ENCODE measurements around the gene DYNLT4. TPM values are rescaled to one million over a fixed set of nuclear protein-coding genes. Genes with fewer than 3 reads are reported as not detected.

Gene DYNLT4
- polyA plus RNA-seq, 1 of the 3 experiments (the other 2 are of a cell fraction) = 0.61 TPM

DNA sequence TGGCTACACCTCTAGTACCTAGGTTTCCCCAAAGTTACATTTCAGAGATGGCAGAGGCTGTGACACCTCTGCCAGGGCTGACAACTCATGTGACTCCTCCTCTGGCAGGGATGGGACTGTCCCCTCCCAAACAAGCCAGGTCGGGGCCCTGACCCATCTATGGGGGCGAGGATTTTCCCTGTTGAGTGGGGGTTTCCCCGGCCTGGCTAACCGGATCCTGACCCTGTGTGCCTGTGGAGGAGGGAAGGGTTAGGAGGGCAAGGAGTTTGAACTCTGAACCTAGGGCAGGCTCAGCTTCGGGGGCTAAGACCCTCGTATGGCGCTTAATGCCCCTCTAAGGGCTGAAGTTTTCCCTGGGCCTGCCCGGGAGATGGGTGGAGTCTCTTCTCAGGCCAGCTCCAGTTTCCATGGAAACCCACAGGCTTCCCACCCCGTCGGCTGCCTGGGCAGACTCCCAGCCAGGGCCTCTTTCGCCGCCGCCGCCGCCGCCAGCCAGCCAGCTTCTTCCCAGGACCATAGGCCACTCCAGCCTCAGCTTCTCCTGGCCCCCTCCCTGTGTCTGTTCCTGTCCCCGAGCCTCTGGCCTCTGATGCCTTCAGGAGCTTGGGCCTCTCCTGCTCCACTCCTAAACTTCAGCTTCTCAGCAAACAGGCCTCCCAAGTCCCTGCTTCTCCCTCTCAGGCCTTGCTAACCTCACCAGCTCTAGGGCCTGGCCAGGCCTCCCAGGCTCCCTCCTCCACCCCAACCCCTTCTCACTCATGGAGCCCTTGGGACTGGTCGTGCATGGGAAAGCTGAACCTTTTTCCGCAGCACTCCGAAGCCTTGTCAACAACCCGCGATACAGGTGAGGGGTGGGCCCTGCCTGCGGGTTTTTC, 1.1 kb upstream of the DYNLT4 start, which contains the start of gene BTBD19:
BTBD19 (plus strand) TSS at position 461 of the 875 bp plus-strand sequence; CDS start at position 759, 298 bp downstream.
- peaks cover 3% of the 10 kb centered on the region; the same call in 1 of the 2 replicates for H4K20me1 ChIP-seq (ENCODE audit: insufficient read depth)
- peak within 1 kb of the TSS; percentile 76 for H3K4me2 ChIP-seq
- H3K9me3 ChIP-seq = no peaks in the 10 kb centered on the region
- 25% methylated on average over 19 of the region's 23 CpGs for WGBS (ENCODE audit: low lambda C conversion rate)
- H3K4me3 ChIP-seq (ENCODE audit: low read depth in 2 of 2, low read length in 1 of 2) = peak within 1 kb of the TSS; percentile 43 to 54
- peaks cover 54 to 82% of the 10 kb centered on the region in 2 experiments; a peak in 3 of 4 replicates for H3K4me1 ChIP-seq (ENCODE audit: control insufficient read depth in 1 of 2, insufficient read depth in 2 of 2, low read depth in 1 of 2, low read length in 1 of 2)
- TF ChIP-seq, protein P1, sequence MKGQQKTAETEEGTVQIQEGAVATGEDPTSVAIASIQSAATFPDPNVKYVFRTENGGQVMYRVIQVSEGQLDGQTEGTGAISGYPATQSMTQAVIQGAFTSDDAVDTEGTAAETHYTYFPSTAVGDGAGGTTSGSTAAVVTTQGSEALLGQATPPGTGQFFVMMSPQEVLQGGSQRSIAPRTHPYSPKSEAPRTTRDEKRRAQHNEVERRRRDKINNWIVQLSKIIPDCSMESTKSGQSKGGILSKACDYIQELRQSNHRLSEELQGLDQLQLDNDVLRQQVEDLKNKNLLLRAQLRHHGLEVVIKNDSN (IDR thresholded peaks at IDR 0.05; ENCODE audit: borderline replicate concordance, low read depth) = no peak
- TF ChIP-seq JUND (IDR thresholded peaks at IDR 0.05) (no peak), SIN3A (IDR thresholded peaks at IDR 0.05; ENCODE audit: borderline replicate concordance, low read depth, low read length) (no peak), FOSL2 (IDR thresholded peaks at IDR 0.05; ENCODE audit: borderline replicate concordance, low read depth) (no peak), TCF12 (IDR thresholded peaks at IDR 0.05) (no peak), MXI1 (IDR thresholded peaks at IDR 0.05; ENCODE audit: low read depth, low read length) (0 out of 2 replicates have a peak, but pooled peaks have one; percentile 38), SMC3 (IDR thresholded peaks at IDR 0.05; ENCODE audit: low read depth, low read length) (0 out of 2 replicates have a peak, but pooled peaks have one; percentile 8)
- TF ChIP-seq, protein P2, sequence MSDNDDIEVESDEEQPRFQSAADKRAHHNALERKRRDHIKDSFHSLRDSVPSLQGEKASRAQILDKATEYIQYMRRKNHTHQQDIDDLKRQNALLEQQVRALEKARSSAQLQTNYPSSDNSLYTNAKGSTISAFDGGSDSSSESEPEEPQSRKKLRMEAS (IDR thresholded peaks at IDR 0.05; ENCODE audit: low read depth) = no peak
- TF ChIP-seq, protein P3, sequence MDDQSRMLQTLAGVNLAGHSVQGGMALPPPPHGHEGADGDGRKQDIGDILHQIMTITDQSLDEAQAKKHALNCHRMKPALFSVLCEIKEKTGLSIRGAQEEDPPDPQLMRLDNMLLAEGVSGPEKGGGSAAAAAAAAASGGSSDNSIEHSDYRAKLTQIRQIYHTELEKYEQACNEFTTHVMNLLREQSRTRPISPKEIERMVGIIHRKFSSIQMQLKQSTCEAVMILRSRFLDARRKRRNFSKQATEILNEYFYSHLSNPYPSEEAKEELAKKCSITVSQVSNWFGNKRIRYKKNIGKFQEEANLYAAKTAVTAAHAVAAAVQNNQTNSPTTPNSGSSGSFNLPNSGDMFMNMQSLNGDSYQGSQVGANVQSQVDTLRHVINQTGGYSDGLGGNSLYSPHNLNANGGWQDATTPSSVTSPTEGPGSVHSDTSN (IDR thresholded peaks at IDR 0.05) = no peak
- H3F3A ChIP-seq (replicated peaks; ENCODE audit: insufficient read depth) = peaks cover 68% of the 10 kb centered on the region
- H3K36me3 ChIP-seq (replicated peaks in 1 of 2; ENCODE audit: control insufficient read depth in 1 of 2, insufficient read depth in 2 of 2, low read length in 1 of 2) = peaks cover 30 to 40% of the 10 kb centered on the region in 2 experiments
- no peak within 1 kb of the TSS for H2AFZ ChIP-seq (ENCODE audit: low read depth)
- H3K27ac ChIP-seq (ENCODE audit: low read depth in 2 of 2, low read length in 1 of 2) = peak within 1 kb of the TSS; percentile 94 to 100
- H3K27me3 ChIP-seq (ENCODE audit: insufficient read depth) = no peaks in the 10 kb centered on the region
- CTCF ChIA-PET = interaction anchor here (0.6 to 2.4 kb wide), 8 partner anchors 8 to 202 kb away, joined by 3 to 11 read pairs (median 4); partner anchors contain the start of genes HECTD3, PLK3 and RPS8
- H3K9ac ChIP-seq = peak within 1 kb of the TSS; percentile 94
- DNase-seq = peak; percentile 93
- H3K9me2 ChIP-seq = no peaks in the 10 kb centered on the region
- H3K79me2 ChIP-seq (ENCODE audit: insufficient read depth) = peaks cover 67% of the 10 kb centered on the region
- POLR2A ChIA-PET = interaction anchor here (0.9 to 3.2 kb wide), 6 partner anchors 9 to 178 kb away, joined by 3 to 29 read pairs (median 11); partner anchors contain the start of genes EIF2B3, PLK3 and RPS8

DNA sequence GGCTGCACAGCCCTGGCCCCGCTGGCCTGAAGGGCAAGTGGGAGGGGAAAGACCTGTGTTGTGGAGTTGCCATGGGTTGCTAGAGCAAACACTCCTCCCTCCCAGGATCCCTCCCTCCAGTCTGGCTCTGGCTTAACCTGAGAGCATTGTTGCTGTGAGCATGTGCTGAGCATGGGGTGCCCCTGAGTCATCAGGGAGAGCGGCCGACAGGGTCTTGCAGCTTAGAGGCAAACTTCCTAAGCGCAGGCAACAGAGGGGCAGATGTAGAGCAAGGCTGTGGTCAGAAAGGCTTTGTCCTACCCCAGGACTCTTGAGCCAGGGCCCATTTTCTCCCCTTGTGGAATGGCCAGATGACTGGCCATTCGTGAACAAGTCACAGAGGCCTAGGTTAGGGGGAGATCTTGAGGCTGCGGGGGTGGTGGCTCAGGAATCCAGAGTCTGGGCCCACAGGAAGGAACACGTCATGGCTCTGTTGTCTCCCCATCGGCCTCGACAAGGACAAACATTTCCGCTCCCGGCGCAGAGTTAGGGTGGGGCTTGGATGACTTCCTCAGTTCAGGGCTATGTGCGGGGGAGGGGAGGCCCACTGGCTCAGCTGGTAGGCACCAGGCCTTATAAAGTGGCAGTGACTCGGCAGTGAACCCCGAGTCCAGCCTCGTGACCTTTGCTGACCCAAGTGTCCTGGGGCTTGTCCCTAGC, 362 bp upstream of the DYNLT4 start:
- ChIA-PET POLR2A (interaction anchor here (0.9 to 3.2 kb wide), 5 partner anchors 8 to 32 kb away, joined by 3 to 29 read pairs (median 15); partner anchors contain the start of genes PLK3 and RPS8), CTCF (interaction anchor here (0.9 to 1.5 kb wide), 3 partner anchors 21 to 78 kb away, joined by 3 to 4 read pairs (median 4); no protein-coding TSS in a partner anchor)
- Histone ChIP-seq H3K79me2 (ENCODE audit: insufficient read depth) (peaks cover 70% of the 10 kb centered on the region), H3K4me3 (ENCODE audit: low read depth in 2 of 2, low read length in 1 of 2) (peak overlapping the region in 1 of 2 experiments; percentile 54; a peak in 3 of 4 replicates), H3K9me3 (no peaks in the 10 kb centered on the region), H3K27ac (ENCODE audit: low read depth in 2 of 2, low read length in 1 of 2) (peak overlapping the region; percentile 94 to 100), H3K9me2 (no peaks in the 10 kb centered on the region), H2AFZ (ENCODE audit: low read depth) (no peak overlapping the region), H3K27me3 (ENCODE audit: insufficient read depth) (no peaks in the 10 kb centered on the region), H3K4me1 (ENCODE audit: control insufficient read depth in 1 of 2, insufficient read depth in 2 of 2, low read depth in 1 of 2, low read length in 1 of 2) (peaks cover 54 to 84% of the 10 kb centered on the region in 2 experiments; a peak in 3 of 4 replicates), H3K9ac (peak overlapping the region; percentile 94), H3K36me3 (replicated peaks in 1 of 2; ENCODE audit: control insufficient read depth in 1 of 2, insufficient read depth in 2 of 2, low read length in 1 of 2) (peaks cover 38 to 47% of the 10 kb centered on the region in 2 experiments), H3F3A (replicated peaks; ENCODE audit: insufficient read depth) (peaks cover 73% of the 10 kb centered on the region), H4K20me1 (ENCODE audit: insufficient read depth) (peaks cover 11% of the 10 kb centered on the region), H3K4me2 (peak overlapping the region; percentile 76)
- DNase-seq = peak; percentile 60
- 0% methylated on average over 11 of the region's 16 CpGs for WGBS (ENCODE audit: low lambda C conversion rate)
- TF ChIP-seq TCF12 (IDR thresholded peaks at IDR 0.05) = peak; percentile 79; the same call in 1 of the 2 replicates
- TF ChIP-seq, protein P4, sequence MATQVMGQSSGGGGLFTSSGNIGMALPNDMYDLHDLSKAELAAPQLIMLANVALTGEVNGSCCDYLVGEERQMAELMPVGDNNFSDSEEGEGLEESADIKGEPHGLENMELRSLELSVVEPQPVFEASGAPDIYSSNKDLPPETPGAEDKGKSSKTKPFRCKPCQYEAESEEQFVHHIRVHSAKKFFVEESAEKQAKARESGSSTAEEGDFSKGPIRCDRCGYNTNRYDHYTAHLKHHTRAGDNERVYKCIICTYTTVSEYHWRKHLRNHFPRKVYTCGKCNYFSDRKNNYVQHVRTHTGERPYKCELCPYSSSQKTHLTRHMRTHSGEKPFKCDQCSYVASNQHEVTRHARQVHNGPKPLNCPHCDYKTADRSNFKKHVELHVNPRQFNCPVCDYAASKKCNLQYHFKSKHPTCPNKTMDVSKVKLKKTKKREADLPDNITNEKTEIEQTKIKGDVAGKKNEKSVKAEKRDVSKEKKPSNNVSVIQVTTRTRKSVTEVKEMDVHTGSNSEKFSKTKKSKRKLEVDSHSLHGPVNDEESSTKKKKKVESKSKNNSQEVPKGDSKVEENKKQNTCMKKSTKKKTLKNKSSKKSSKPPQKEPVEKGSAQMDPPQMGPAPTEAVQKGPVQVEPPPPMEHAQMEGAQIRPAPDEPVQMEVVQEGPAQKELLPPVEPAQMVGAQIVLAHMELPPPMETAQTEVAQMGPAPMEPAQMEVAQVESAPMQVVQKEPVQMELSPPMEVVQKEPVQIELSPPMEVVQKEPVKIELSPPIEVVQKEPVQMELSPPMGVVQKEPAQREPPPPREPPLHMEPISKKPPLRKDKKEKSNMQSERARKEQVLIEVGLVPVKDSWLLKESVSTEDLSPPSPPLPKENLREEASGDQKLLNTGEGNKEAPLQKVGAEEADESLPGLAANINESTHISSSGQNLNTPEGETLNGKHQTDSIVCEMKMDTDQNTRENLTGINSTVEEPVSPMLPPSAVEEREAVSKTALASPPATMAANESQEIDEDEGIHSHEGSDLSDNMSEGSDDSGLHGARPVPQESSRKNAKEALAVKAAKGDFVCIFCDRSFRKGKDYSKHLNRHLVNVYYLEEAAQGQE (IDR thresholded peaks at IDR 0.05; ENCODE audit: low read depth, low read length) = peak; percentile 51; the same call in 1 of the 2 replicates
- TF ChIP-seq, protein P5, sequence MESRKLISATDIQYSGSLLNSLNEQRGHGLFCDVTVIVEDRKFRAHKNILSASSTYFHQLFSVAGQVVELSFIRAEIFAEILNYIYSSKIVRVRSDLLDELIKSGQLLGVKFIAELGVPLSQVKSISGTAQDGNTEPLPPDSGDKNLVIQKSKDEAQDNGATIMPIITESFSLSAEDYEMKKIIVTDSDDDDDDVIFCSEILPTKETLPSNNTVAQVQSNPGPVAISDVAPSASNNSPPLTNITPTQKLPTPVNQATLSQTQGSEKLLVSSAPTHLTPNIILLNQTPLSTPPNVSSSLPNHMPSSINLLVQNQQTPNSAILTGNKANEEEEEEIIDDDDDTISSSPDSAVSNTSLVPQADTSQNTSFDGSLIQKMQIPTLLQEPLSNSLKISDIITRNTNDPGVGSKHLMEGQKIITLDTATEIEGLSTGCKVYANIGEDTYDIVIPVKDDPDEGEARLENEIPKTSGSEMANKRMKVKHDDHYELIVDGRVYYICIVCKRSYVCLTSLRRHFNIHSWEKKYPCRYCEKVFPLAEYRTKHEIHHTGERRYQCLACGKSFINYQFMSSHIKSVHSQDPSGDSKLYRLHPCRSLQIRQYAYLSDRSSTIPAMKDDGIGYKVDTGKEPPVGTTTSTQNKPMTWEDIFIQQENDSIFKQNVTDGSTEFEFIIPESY (IDR thresholded peaks at IDR 0.05; ENCODE audit: borderline replicate concordance, low read depth) = no peak
- peak; percentile 21; the same call in 1 of the 2 replicates for TF ChIP-seq POLR2AphosphoS5 (IDR thresholded peaks at IDR 0.05; ENCODE audit: low read depth, low read length)
- TF ChIP-seq NFIC (IDR thresholded peaks at IDR 0.05; ENCODE audit: borderline replicate concordance) = peak; percentile 81
- TF ChIP-seq JUND (IDR thresholded peaks at IDR 0.05) = peak; percentile 44; the same call in 1 of the 2 replicates
- peak; percentile 35; the same call in 1 of the 2 replicates for TF ChIP-seq FOXM1 (IDR thresholded peaks at IDR 0.05; ENCODE audit: low read depth)
